ENCODE measurements around the gene CPSF2.

Gene CPSF2

DNA sequence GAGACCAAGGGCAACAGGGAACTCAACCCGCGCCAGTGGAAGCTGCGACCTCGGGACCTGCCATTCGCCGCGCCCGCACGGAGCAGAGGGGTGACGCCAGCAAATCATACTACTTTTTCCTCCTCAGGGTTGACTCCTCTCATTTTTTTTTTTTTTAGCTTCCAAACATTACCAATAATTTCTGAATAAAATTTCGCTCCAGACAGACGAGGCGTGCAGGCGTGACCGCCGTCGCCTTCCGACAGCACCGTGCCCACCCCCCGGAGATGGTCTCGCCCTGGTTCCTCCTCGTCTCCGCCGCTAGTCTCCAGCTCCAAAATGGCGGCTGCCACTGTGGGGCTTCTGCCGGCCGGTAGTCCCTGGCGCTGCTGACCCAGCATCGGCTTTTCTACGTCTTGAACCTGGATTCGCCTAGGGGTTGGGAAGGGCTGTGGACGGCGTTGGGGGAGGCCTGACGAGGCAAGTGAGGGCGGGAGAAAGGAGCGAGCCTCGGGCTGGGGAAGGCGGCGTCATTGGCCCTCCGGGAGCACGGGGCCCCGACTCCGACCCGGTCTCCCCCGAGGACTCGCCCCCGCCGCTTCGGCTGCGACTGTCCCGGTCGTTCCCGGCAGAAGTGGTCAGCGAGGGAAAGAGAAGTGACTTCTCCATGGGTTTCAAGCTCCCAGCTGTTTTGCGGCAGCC lies at the start of gene CPSF2, which contains the start of gene NDUFB1:
TSS of gene CPSF2 (plus strand) at position 300 of the 681 bp plus-strand sequence. CDS start 9,016 bp downstream, outside the sequence.
TSS of gene NDUFB1 (minus strand) at position 37 of the 681 bp plus-strand sequence. CDS start 4,069 bp downstream, outside the sequence.
- DNase-seq: peak; percentile 63 to 82 (median 74)

DNA sequence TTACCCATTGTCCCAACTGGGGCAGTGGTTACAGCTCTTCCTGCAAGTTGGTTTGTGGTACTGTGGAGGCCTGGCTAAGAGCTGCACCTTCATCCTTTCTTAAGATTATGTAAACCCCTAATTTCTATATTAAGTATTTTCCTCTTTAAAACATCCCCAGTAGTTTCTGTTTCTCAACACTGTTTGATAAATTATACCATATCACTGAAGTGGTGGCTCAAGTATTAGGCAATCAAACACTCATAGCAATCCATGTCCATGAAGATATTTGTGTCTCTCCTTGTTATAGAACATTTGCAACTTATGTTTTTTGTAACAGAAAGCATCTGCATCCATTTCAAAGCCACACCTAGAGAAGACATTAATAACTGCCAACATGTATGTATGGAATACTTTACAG lies 47.2 kb upstream of the CPSF2 start:
- DNase-seq: no peak

DNA sequence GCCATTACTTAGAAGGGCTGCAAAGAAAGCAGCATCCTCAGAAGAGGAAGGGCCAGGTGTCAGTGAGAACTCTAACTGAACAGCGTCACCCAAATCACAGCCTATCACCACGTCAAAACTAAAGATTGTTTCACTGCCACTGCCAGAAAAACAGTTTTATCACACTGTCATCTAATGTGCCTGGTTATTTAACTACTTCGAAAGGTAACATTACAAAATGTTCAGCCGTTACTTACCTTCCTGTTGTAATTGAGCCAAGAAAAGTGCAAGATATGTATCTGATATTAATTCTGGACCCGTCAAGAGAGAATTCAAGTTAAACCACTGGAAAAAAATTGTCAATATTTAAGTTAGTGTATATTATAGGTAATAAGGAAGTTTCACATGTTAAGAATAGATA lies 33.3 kb upstream of the CPSF2 start:
- no peak for DNase-seq

DNA sequence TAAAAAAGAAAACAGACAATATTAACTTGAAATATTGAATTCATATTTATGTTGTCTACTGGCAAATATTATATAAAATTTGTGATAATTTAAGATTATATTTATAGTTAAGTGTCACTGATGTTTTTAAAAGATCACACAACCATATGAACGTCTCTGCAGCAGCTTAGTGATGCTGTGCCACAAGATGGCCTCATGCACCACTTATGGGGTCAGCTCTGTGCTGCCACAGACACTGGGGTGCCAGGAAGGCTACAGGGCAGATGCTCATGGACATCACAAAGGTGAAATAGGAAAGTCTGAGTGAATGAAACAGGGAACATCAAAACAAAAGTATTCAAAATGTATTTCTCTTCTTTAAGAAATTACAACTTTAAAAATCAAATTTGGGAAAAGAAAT lies 28.4 kb upstream of the CPSF2 start:
- DNase-seq: no peak

- DNase-seq: no peak
These were observed 22.0 kb upstream of the CPSF2 start for GRCh38 chr14:92099802-92100201.

GRCh38 chr14:92103363-92103989 lies 18.3 kb upstream of the CPSF2 start:
- no peak for DNase-seq

DNA sequence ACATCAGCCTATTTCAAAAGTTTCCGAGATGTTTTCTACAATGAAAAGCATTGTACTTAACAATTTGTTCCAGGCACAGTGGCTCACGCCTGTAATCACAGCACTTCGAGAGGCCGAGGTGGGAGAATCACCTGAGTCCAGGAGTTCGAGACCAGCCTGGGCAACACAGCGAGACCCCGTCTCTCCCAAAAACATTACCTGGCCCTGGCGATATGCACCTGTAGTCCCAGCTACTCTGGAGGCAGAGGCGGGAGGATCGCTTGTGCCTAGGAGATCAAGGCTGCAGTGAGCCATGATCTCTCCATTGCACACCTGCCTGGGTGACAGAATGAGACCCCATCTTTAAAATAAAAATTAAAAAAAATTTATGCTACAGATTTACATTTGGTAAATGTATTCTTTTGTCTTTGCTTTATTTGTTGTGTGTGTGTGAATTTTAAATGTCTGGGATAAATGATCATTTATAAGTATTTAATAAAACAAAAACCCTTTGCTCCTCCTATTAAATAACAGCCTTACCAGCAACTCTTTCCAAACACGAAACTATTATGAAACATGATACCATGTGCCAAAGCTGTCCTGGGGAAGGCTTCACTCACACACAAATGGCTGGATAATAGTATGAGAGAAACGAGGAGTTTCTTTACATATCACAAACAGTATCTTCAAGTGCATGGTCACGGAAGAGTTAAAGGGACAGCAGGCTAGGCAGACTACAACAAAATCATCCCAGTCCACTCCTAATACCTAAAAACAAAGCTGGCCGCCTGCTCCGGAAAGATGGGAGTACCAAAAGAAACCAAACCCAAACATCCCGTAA lies 16.5 kb upstream of the CPSF2 start:
- no peak for DNase-seq

DNA sequence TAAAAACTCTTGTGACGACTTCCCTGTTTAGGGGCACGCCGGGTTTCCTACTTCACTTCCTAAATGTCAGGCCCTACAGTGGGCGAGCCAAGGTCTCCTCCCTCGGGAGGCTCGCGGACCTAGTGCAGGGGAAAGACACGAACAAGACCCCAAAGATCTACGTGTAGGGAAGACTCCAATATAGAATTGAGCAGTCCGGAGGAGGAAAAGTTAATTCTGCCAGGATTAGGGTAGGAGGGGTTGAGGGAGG lies 16.0 kb upstream of the CPSF2 start:
- no peak for DNase-seq

DNA sequence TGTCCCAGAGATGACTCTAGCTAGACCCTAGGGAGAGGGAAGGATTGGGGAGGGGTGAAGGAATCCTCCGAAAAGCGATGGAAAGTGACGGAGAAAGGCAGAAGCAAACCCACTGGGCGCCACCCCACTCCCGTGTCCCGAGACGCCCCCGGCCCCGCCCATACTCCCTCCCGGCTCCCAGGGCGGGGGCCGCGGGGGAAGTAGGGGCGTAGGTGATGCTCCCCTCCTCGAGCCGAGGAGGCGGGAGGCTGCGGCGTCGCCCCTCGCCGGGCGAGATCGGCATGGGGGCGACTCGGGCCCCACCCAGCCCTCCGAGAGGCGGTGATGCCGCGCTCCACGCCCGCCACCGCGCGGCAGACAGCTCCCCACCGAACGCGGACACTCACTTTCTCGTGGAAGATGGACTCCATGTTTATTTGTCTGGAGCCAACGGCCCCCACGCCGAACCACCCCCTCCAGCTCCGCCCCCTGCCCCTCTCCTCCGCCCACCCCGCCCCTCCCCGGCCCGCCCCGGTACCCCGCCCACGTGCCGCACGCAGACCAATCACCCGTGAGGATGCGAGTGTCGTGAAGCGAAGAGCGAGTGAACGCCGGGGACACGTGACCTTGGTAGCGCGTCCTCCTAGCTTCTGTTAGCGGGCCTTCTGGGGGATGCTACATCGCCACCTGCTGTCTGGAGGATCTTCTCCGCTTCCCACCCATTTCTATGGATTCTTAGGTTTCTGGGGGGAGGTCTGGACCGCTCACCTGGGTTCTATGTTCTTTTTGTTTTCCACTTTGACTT lies 15.4 kb upstream of the CPSF2 start, which contains the start of gene ATXN3:
TSS of gene ATXN3 (minus strand) at position 440 of the 784 bp plus-strand sequence. CDS start at position 410, 30 bp downstream.
- DNase-seq: peak; percentile 81 to 92 (median 88)

DNA sequence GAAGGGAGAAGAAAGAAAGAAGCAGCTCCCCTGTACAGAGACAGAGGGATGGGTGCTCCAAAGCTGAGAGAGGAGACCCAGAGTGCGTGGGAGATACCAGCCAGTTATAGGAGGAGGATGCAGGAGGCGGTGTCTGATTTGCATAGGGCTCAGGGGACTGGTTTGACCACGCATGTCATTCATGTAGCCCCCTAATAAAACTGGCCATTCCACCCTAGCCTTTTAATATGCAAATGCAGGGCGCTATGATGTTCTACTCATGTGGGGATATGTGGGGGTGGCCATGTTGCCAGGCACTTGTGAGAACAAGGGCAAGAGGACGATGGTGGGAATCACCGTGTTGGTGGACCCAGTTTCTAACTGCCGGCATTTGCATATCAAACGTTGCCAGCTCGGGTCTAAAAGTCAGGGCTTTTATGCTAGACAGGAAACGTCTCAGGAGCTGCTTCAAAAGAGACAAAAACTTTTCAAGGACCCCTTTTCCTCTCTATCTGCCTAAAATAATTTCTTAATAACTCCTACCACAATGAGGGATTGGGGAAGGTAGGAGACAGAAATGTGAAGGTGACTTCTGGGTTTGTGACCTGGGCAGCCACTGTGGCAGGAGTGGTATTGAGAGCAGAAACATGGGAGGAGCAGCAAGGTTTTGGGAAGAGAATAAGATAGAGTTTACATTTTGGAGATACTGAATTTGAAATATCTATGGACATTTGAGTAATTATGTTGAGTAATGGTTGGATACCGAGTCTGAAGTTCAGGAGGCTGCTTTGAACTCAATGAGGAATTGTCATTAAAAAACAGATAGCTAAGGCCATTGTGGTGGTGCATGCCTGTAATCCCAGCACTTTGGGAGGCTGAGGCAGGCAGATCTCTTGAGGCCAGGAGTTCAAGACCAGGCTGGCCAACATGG lies 13.2 kb upstream of the CPSF2 start:
- no peak for DNase-seq

DNA sequence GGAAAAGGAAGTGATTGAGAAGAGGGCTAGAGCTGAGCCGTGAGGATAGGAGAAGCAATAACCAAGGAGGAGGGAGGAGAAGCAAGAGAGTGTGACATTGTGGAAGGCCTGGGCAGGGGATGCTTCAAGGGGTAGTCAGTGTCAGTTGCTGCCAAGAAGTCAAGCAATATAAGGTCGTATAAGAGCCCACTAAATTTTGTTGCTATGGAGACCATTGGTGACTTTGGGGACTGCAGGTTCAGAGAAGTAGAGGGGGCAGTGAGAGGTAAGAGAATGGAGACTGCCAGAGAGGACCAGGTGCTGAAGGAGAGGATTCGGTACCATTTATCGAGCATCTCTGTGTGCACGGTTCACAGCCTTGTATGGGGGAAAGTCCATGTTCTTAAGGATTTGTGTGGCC lies 12.3 kb upstream of the CPSF2 start:
- no peak for DNase-seq

GRCh38 chr14:92121207-92121669 lies 531 bp upstream of the CPSF2 start:
- no peak for DNase-seq

GRCh38 chr14:92122351-92122677 lies 545 bp downstream of the CPSF2 start:
- DNase-seq: no peak

DNA sequence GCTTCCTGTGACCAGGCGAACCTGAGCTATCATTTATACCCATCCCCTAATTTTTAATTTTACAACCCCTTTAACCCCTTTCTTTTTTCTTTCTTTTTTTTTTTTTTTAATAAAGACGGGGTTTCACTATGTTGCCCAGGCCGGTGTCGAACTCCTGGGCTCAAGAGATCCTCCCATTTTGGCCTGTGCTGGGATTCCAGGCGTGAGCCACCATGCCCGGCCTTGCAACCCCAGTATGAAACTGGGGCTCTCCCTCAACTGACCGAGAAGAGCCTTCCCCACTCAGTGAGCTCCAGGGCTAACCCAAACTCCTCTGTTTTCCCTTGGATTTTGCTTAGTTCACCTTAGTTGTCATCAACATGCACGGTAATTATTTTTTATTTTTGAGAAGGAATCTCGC lies 992 bp downstream of the CPSF2 start:
- DNase-seq: no peak

- no peak for DNase-seq
These were observed 12.7 kb downstream of the CPSF2 start for GRCh38 chr14:92134456-92134855.

- DNase-seq: no peak
These were observed 13.5 kb downstream of the CPSF2 start for GRCh38 chr14:92135269-92135668.

- DNase-seq: no peak
These were observed 21.5 kb downstream of the CPSF2 start for GRCh38 chr14:92143309-92143708.

DNA sequence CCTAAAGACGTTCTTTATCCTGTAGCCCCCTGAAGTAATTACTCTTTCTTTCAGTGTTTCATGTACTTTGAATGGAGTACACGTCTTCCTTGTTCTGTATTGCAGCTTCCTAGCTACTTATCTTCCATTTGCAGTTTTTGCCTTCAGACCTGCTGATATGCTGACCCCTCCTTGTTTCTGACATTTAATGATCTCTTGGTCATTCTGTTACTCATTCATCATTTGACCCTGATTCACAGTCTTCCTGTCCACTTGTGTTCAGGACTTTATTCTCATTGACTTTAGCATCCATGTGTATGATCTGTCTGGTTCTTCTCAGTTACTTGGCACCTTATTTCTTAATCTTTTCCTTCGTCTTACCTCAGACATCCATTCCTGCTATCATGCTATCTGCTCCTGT lies 22.2 kb downstream of the CPSF2 start:
- DNase-seq: no peak

DNA sequence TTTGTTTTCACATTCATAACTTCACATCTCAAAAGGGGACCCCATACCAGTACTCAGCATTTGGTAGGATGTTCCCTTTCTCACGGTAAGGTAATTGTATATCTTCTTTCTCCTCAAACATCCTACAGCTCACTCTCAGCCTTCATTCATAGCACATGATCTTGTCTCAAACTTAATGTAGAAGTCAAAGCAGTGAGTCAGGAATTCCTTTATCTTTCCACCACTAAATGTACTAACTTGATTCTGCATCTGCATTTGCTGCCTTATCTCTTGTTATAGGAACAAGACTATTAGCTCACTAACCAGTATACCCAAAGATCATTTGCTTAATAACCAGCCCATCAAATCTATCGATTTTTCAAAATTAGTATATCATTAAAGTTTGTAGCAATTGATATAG lies 22.9 kb downstream of the CPSF2 start:
- no peak for DNase-seq

- no peak for DNase-seq
These were observed 31.8 kb downstream of the CPSF2 start for GRCh38 chr14:92153581-92153980.

- DNase-seq: no peak
These were observed 32.6 kb downstream of the CPSF2 start for GRCh38 chr14:92154283-92154942.

All from activated naive CD4-positive, alpha-beta T cell (primary cell).